Measurements from ENCODE around the gene SPDL1.

SPDL1 gene, protein sequence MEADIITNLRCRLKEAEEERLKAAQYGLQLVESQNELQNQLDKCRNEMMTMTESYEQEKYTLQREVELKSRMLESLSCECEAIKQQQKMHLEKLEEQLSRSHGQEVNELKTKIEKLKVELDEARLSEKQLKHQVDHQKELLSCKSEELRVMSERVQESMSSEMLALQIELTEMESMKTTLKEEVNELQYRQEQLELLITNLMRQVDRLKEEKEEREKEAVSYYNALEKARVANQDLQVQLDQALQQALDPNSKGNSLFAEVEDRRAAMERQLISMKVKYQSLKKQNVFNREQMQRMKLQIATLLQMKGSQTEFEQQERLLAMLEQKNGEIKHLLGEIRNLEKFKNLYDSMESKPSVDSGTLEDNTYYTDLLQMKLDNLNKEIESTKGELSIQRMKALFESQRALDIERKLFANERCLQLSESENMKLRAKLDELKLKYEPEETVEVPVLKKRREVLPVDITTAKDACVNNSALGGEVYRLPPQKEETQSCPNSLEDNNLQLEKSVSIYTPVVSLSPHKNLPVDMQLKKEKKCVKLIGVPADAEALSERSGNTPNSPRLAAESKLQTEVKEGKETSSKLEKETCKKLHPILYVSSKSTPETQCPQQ

GRCh38 chr5:169583424-169584220 lies at the start of gene SPDL1:
Gene SPDL1 (plus strand): TSS chr5:169583773. CDS start chr5:169588417, 4,644 bp downstream.
- DNase-seq (ENCODE audit: low read depth), result peak; percentile 95

- no peak for DNase-seq (ENCODE audit: low read depth)
Observed at GRCh38 chr5:169534311-169534880, 49.2 kb upstream of the SPDL1 start.

- DNase-seq (ENCODE audit: low read depth), result no peak
Observed at GRCh38 chr5:169534939-169535338, 48.6 kb upstream of the SPDL1 start.

DNA sequence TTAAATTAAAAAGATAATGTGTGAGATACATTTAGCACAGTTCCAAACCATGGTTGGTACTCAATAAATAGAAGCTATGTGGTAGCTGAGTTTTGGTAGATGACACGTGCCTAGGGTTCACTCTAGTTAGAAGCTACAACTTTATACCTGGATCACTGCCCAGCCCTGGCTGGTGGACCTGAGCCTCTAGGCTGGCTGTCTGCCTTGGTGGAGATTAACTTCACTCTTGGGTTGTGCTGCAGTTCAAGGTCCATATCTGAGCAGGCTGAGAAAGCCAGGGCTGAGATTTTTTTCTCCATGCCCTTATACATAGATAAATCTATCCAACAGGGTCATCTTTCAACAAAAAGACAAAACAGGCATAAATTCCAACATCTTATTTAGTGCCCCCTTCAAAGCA lies 44.6 kb upstream of the SPDL1 start:
- DNase-seq (ENCODE audit: low read depth), result no peak

- DNase-seq (ENCODE audit: low read depth), result no peak
Observed at GRCh38 chr5:169542811-169543210, 40.8 kb upstream of the SPDL1 start.

GRCh38 chr5:169544264-169544950 lies 39.2 kb upstream of the SPDL1 start:
- DNase-seq (ENCODE audit: low read depth), result no peak

- DNase-seq (ENCODE audit: low read depth), result peak; percentile 19
Observed at GRCh38 chr5:169545762-169546161, 37.8 kb upstream of the SPDL1 start.

GRCh38 chr5:169546346-169546745 lies 37.2 kb upstream of the SPDL1 start:
- no peak for DNase-seq (ENCODE audit: low read depth)

DNA sequence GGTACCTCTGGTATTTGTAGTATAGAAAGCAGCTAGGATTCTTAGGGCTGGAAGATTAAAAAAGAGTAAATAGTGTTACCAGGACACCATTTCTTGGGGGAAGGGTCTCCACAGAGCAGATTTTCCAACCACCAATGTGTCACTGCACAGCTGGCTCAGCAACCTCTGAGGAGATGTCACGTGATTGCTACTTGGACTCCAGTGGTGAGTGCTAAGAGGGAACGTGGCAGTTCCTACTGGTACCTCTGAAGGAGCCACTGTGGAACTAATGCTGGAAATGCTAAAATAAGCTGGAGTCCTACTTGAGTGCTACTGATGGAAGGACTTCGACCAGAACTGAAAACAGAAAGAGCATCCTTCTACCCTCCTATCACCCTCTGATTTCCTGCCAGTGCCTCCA lies 36.1 kb upstream of the SPDL1 start:
- DNase-seq (ENCODE audit: low read depth), result no peak

- peak; percentile 49 for DNase-seq (ENCODE audit: low read depth)
Observed at GRCh38 chr5:169548315-169548714, 35.3 kb upstream of the SPDL1 start.

DNA sequence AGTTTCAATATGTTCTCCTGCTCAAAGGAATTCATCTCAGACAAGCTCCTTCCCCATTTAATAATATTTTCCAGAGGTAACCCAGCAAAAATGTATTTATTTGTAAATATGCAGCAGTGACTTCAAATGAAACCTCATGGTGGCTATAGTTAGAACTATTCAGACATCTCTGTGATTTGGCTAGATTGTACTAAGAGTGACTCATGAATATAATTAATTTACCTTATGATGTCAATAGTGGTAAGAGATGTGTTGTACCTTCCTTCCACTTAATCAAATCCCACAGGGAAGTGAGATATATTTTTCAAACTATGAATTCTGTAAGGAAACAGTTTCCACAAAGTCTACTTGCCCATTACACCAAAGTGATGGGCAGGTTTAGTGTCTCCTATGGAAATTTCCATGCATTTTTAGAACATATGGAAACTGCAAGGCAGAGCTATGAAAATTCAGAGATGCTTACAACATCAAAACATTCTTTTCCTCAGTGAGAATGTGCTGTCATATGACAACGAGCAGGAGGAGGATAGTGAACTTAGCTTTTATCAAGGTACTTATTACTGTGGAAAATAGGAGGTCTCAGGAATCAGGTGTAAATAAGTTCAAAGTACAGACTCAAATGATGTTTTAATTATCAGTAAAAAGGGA lies 34.0 kb upstream of the SPDL1 start:
- DNase-seq (ENCODE audit: low read depth), result no peak

DNA sequence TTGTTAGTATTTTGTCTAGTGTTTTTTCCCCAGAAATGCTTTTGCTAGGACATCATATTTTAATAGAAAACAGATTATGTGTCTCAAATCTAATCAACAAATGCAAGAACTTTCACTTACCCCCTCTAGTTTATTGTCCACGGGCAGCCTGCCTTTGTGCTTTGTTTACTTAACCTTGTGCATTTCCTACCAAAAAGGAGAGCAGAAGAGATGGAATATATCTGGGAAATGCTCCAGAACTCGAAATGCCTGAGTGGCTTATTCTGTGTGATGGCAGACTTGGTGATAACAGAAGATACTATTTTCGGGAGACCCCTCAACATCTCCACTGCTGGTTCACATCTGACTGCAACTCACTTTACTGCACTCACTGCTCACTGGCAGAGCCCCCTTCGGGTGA lies 33.3 kb upstream of the SPDL1 start:
- no peak for DNase-seq (ENCODE audit: low read depth)

DNA sequence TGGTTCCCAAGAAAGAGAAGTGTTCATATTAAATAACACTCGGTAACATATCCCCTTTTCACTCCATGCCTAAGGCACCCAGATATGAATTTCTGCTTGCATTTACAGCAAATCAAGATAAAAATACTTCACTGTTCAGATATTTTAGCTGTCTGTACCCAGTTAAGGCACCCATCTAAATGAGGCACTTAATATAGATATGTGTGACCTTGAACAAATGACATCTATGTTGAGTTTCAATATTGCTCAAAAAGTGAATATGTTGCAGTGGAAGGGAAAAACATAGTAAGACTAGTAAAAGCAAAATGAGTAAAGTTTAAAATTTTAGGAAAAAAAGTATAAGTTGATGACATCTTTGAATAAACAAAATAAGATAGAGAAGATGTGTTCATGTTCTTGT lies 32.4 kb upstream of the SPDL1 start:
- DNase-seq (ENCODE audit: low read depth), result no peak

DNA sequence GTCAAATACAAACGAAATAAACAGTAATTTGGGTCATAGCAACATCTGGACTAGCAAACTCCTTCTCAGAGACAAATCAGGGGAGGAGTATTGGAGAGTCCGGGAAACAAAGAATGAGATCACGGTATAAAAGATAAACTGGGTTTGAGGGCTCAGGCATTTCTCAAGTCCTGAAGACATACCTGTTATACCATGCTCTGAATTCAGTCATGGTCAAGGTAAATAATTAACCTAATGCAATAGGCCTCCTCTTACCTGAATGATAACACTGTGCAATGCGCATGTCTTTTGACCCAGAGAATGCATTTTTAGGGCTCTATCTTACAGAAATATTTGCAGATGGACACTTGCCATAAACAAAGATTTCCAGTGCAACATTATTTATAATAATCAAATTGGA lies 31.9 kb upstream of the SPDL1 start:
- no peak for DNase-seq (ENCODE audit: low read depth)

DNA sequence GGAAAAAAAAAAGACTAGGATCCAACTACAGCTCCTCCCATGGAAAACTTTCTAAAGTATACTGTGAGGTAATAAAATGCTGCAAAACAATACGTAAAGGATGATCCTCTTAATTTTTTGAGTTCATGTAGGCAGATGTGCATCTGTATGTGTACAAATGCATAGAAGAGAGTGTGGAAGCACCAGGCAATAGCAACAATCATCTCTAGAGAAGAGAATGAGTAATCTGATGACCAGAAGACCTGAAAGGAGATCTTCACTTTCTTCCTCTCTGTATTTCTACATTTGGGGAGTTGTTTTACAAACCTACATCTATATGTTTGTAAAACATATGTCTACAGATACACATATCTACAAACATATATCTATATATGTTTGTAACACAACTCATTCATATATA lies 29.3 kb upstream of the SPDL1 start:
- DNase-seq (ENCODE audit: low read depth), result no peak

- DNase-seq (ENCODE audit: low read depth), result no peak
Observed at GRCh38 chr5:169557838-169558237, 25.7 kb upstream of the SPDL1 start.

- no peak for DNase-seq (ENCODE audit: low read depth)
Observed at GRCh38 chr5:169561893-169562292, 21.7 kb upstream of the SPDL1 start.

DNA sequence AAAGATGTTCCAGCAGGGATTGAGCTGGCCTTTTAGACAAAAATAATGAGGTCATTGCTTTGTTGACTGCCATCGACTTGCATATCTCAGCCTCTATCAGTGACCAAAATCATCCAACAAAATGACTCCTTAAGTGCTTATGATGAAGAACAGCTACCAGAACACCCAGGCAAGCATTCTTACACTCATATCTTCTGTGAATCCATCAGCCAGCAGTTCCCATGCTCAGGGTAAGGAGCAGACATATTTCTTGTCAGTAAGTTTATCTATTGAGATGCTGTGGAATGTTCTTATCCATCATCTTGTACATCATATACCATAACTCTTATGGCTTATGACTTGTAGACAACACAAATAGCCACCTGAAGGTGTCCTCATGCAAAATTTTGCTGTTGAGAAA lies 20.2 kb upstream of the SPDL1 start:
- DNase-seq (ENCODE audit: low read depth), result no peak

DNA sequence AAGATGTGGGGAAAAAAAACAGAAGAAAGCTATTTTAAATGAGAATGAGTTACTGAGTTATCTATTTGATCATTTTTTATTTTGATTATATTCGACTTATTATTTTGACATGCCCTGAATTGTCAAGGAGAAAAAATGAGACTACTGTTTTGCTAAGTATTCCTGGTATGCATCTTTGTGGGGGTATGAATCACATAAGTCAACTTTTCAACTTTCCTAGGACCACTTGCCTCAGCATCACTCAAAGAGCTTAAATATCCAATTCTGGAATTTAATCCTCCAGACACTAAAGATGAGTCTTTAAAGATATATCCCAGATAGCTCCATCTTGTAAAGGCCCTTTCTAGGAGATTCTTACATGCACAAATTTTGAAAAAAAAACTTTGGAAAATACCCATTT lies 17.4 kb upstream of the SPDL1 start:
- no peak for DNase-seq (ENCODE audit: low read depth)

GRCh38 chr5:169567079-169567478 lies 16.5 kb upstream of the SPDL1 start:
- peak; percentile 18 for DNase-seq (ENCODE audit: low read depth)

DNA sequence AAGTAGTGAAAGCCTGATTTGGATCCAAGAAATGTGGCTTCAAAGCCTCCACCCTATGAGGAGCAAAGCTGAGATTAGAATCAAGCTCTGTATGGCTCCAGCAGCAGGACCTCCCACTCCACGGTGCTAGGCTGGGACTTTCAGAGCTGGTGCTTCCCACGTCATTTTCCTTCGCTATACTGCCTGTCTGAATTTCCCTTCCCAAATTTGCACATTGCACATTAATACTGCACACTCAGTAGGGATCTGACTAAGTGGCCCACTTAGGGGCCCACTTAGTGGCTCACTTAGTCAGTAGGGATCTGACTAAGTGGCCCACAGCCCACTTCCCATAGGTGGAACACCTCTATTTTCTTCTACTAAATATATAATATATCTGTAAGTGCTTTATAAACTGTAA lies 14.1 kb upstream of the SPDL1 start:
- DNase-seq (ENCODE audit: low read depth), result no peak

GRCh38 chr5:169571355-169571754 lies 12.2 kb upstream of the SPDL1 start:
- no peak for DNase-seq (ENCODE audit: low read depth)

Data from iris pigment epithelial cell (primary cell).